ENCODE data around the gene MRPL51. TPM values are rescaled to one million over a fixed set of nuclear protein-coding genes. Genes with fewer than 3 reads are reported as not detected.
A peak's percentile ranks its signal among the peaks of the same experiment; 100 is the strongest.

Gene MRPL51
- total and polyA plus RNA-seq, 10 of the 15 experiments (the other 5 are each of a cell fraction or from before 2014, with no cell fraction given) = 137 to 1,202 (median 267) TPM

GRCh38 chr12:6526201-6526600 is 33.1 kb upstream of the MRPL51 start:
- no peak for FAIRE-seq
- intact Hi-C loops (cut with micrococcal nuclease; ENCODE audit: unreplicated experiment) = no loop called here
- Histone ChIP-seq H3K27ac (ENCODE audit: control insufficient read depth, insufficient read depth) (no peak overlapping the region), H3K9me3 (replicated peaks; ENCODE audit: control insufficient read depth, insufficient read depth, low read length) (no peaks in the 10 kb centered on the region), H3K4me1 (ENCODE audit: control insufficient read depth, insufficient read depth, low read length) (no peaks in the 10 kb centered on the region), H3K27me3 (replicated peaks in 1 of 2; ENCODE audit: control insufficient read depth in 2 of 2, insufficient read depth in 2 of 2, low read length in 1 of 2) (no peaks in the 10 kb centered on the region), H3K4me3 (no peak overlapping the region), H3K9ac (ENCODE audit: control insufficient read depth, insufficient read depth, low read length) (no peak overlapping the region), H2AFZ (ENCODE audit: control insufficient read depth, low read depth, low read length) (no peak overlapping the region), H3K4me2 (ENCODE audit: control insufficient read depth, insufficient read depth) (no peak overlapping the region), H3K36me3 (ENCODE audit: control insufficient read depth in 2 of 2, insufficient read depth in 2 of 2, low read length in 1 of 2) (peaks cover 69 to 86% of the 10 kb centered on the region in 2 experiments), H3K79me2 (ENCODE audit: control insufficient read depth, insufficient read depth, low read length) (peaks cover 5% of the 10 kb centered on the region), H4K20me1 (ENCODE audit: control insufficient read depth, insufficient read depth) (no peaks in the 10 kb centered on the region)
- DNase-seq (ENCODE audit: low read depth, low spot score) = no peak
- ChIA-PET POLR2A (no interaction called here), CTCF (interaction anchor here (0.8 kb wide), 1 partner anchor 12 kb away, joined by 3 read pairs; no protein-coding TSS in a partner anchor), RAD21 (ENCODE audit: unreplicated experiment) (no interaction called here), SMC1A (ENCODE audit: uncharacterized antibody, unreplicated experiment) (no interaction called here)
- ATAC-seq = no peak
- no peak for TF ChIP-seq POU2F2 (IDR thresholded peaks at IDR 0.05; ENCODE audit: borderline replicate concordance, low read depth, low read length)
- TF ChIP-seq RCOR1 (conservative IDR thresholded peaks at IDR 0.05; ENCODE audit: low read depth, low read length) = no peak
- no peak for TF ChIP-seq ZNF622 (IDR thresholded peaks at IDR 0.05)
- TF ChIP-seq CBX3 (IDR thresholded peaks at IDR 0.05; ENCODE audit: borderline replicate concordance, low read depth) = no peak
- no peak for TF ChIP-seq ESRRA (IDR thresholded peaks at IDR 0.05; ENCODE audit: low read length)
- TF ChIP-seq USF1 (IDR thresholded peaks at IDR 0.05; ENCODE audit: borderline replicate concordance, extremely low read length, insufficient read depth, low read depth, low read length) = no peak
- no peak for TF ChIP-seq SMC3 (IDR thresholded peaks at IDR 0.05; ENCODE audit: borderline replicate concordance, low read length)
- TF ChIP-seq SPI1 (IDR thresholded peaks at IDR 0.05; ENCODE audit: borderline replicate concordance, insufficient read depth, low read depth, low read length) = no peak
- no peak for TF ChIP-seq ATF7 (IDR thresholded peaks at IDR 0.05; ENCODE audit: low read depth)
- TF ChIP-seq RAD21 (IDR thresholded peaks at IDR 0.05; ENCODE audit: insufficient read depth, low read depth, low read length) = no peak
- no peak for TF ChIP-seq CBFB (IDR thresholded peaks at IDR 0.05; ENCODE audit: low read depth)
- TF ChIP-seq POLR2A (IDR thresholded peaks at IDR 0.05; ENCODE audit: low read depth, low read length) = no peak
- no peak for TF ChIP-seq CREB1 (IDR thresholded peaks at IDR 0.05; ENCODE audit: low read depth)
- TF ChIP-seq BCL11A (IDR thresholded peaks at IDR 0.05; ENCODE audit: low read depth, low read length) = no peak
- no peak for TF ChIP-seq SRF (IDR thresholded peaks at IDR 0.05; ENCODE audit: low read depth in 2 of 2, low read length in 2 of 2)
- TF ChIP-seq KAT2A (conservative IDR thresholded peaks at IDR 0.05; ENCODE audit: control insufficient read depth, low read depth, low read length) = no peak
- TF ChIP-seq E2F4 (IDR thresholded peaks at IDR 0.05; ENCODE audit: low read depth, low read length) = no peak
- TSS peak; percentile 38 for BruUV-seq (replicated peaks)
- WGBS (ENCODE audit: insufficient coverage, insufficient replicate concordance, low lambda C conversion rate, missing lambda C conversion rate) = 84% methylated on average over 7 of the region's 7 CpGs
- in situ Hi-C loops (cut with MboI) = no loop called here

All from GM12878 (cell line).